NCI-H460 (cell line): ENCODE results near the gene UBE2Q1. TPM values are rescaled to one million over a fixed set of nuclear protein-coding genes. Genes with fewer than 3 reads are reported as not detected.

Experiments
- DNase-seq: peaks from one replicate; pipeline ENCODE4 v3.0.0-alpha.2; 2016; ENCODE audit warnings: low read depth; ENCODE audit errors: extremely low read depth
- total RNA-seq: library from RNA; depleted of rRNA; stranded (reverse); fragments of >200 nt; shearing (Covaris generic); gene quantifications from 2 replicates; pipeline ENCODE4 v1.2.3, GENCODE V29; 2014; rRNA removed

The UBE2Q1 gene
- total RNA-seq, 1 experiment from 2014 or later: 54.4 TPM

- no peak for DNase-seq
Observed at GRCh38 chr1:154520333-154520732, 38.1 kb downstream of the UBE2Q1 start.

- DNase-seq: no peak
Observed at GRCh38 chr1:154519591-154519991, 38.9 kb downstream of the UBE2Q1 start.

GRCh38 chr1:154517661-154518060 is 40.8 kb downstream of the UBE2Q1 start:
- no peak for DNase-seq

GRCh38 chr1:154514066-154514553 is 44.4 kb downstream of the UBE2Q1 start:
- no peak for DNase-seq

GRCh38 chr1:154512760-154513159 is 45.7 kb downstream of the UBE2Q1 start:
- no peak for DNase-seq

- no peak for DNase-seq
Observed at GRCh38 chr1:154503898-154504297, 54.6 kb downstream of the UBE2Q1 start.

GRCh38 chr1:154502744-154503115 is 55.7 kb downstream of the UBE2Q1 start:
- DNase-seq: no peak

- no peak for DNase-seq
Observed at GRCh38 chr1:154502066-154502743, 56.3 kb downstream of the UBE2Q1 start, which contains the start of the genes SHE and TDRD10. TSS of gene SHE (minus strand) at chr1:154502412. CDS start at chr1:154502026, 386 bp downstream. TSS of gene TDRD10 (plus strand) at chr1:154502219. CDS start at chr1:154506904, 4,685 bp downstream.

- no peak for DNase-seq
Observed at GRCh38 chr1:154501423-154502065, 56.9 kb downstream of the UBE2Q1 start.

- no peak for DNase-seq
Observed at GRCh38 chr1:154500533-154500932, 57.9 kb downstream of the UBE2Q1 start.

- DNase-seq: no peak
Observed at GRCh38 chr1:154499446-154499845, 59.0 kb downstream of the UBE2Q1 start.

Other genes with a start within 250 kb of the UBE2Q1 start
- gene AQP10, start 237.6 kb downstream of the UBE2Q1 start, total RNA-seq: not detected in 2 replicates
- 14.5 and 16.8 TPM in 2 replicates for gene ATP8B2, start 233.1 kb downstream of the UBE2Q1 start, total RNA-seq
- 4.9 and 7.6 TPM in 2 replicates for gene IL6R, start 153.3 kb downstream of the UBE2Q1 start, total RNA-seq
- gene TDRD10, start 56.4 kb downstream of the UBE2Q1 start, total RNA-seq: not detected in 2 replicates
- gene SHE, start 56.2 kb downstream of the UBE2Q1 start, total RNA-seq: 0.02 TPM in 1 of 2 replicates, not detected in the other
- not detected in 2 replicates for gene CHRNB2, start 9.1 kb upstream of the UBE2Q1 start, total RNA-seq
- gene ADAR, start 49.5 kb upstream of the UBE2Q1 start, total RNA-seq: 117 and 129 TPM in 2 replicates